ENCODE measurements around the gene ZNF638.

DNA sequence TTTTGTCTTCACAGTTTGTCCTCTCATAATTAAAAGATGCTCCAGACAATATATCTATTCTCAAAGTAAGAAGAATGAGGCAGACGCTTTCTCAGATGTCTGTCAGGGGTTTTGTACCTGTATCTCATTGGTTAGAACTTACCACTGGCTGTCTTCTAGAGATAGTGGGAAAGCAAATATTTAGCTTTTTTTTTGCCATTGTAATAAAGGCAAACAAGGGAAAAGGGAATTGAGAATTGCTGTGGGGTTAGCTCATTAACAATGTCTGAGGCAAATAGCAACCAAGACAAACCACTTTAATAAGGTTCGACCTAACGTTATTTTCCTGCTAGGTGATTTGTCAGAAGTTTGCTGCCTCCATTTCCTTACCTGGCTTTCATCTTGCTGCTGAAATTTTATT, 30.0 kb downstream of the ZNF638 start:
- TF ChIP-seq, protein P1, sequence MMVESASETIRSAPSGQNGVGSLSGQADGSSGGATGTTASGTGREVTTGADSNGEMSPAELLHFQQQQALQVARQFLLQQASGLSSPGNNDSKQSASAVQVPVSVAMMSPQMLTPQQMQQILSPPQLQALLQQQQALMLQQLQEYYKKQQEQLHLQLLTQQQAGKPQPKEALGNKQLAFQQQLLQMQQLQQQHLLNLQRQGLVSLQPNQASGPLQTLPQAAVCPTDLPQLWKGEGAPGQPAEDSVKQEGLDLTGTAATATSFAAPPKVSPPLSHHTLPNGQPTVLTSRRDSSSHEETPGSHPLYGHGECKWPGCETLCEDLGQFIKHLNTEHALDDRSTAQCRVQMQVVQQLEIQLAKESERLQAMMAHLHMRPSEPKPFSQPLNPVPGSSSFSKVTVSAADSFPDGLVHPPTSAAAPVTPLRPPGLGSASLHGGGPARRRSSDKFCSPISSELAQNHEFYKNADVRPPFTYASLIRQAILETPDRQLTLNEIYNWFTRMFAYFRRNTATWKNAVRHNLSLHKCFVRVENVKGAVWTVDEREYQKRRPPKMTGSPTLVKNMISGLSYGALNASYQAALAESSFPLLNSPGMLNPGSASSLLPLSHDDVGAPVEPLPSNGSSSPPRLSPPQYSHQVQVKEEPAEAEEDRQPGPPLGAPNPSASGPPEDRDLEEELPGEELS (CRISPR knock-in tag; IDR thresholded peaks at IDR 0.05): no peak
- TF ChIP-seq, protein P2, sequence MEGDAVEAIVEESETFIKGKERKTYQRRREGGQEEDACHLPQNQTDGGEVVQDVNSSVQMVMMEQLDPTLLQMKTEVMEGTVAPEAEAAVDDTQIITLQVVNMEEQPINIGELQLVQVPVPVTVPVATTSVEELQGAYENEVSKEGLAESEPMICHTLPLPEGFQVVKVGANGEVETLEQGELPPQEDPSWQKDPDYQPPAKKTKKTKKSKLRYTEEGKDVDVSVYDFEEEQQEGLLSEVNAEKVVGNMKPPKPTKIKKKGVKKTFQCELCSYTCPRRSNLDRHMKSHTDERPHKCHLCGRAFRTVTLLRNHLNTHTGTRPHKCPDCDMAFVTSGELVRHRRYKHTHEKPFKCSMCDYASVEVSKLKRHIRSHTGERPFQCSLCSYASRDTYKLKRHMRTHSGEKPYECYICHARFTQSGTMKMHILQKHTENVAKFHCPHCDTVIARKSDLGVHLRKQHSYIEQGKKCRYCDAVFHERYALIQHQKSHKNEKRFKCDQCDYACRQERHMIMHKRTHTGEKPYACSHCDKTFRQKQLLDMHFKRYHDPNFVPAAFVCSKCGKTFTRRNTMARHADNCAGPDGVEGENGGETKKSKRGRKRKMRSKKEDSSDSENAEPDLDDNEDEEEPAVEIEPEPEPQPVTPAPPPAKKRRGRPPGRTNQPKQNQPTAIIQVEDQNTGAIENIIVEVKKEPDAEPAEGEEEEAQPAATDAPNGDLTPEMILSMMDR (IDR thresholded peaks at IDR 0.05): no peak
- TF ChIP-seq, protein P3, sequence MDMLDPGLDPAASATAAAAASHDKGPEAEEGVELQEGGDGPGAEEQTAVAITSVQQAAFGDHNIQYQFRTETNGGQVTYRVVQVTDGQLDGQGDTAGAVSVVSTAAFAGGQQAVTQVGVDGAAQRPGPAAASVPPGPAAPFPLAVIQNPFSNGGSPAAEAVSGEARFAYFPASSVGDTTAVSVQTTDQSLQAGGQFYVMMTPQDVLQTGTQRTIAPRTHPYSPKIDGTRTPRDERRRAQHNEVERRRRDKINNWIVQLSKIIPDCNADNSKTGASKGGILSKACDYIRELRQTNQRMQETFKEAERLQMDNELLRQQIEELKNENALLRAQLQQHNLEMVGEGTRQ (CRISPR knock-in tag; IDR thresholded peaks at IDR 0.05): no peak
- no peak for TF ChIP-seq TEAD4 (CRISPR knock-in tag; IDR thresholded peaks at IDR 0.05)
- TF ChIP-seq, protein P4, sequence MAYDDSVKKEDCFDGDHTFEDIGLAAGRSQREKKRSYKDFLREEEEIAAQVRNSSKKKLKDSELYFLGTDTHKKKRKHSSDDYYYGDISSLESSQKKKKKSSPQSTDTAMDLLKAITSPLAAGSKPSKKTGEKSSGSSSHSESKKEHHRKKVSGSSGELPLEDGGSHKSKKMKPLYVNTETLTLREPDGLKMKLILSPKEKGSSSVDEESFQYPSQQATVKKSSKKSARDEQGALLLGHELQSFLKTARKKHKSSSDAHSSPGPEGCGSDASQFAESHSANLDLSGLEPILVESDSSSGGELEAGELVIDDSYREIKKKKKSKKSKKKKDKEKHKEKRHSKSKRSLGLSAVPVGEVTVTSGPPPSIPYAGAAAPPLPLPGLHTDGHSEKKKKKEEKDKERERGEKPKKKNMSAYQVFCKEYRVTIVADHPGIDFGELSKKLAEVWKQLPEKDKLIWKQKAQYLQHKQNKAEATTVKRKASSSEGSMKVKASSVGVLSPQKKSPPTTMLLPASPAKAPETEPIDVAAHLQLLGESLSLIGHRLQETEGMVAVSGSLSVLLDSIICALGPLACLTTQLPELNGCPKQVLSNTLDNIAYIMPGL (CRISPR knock-in tag; IDR thresholded peaks at IDR 0.05): no peak
